Tibial nerve (tissue), 4 donors: ENCODE data around the gene KDM5C. TPM values are rescaled to one million over a fixed set of nuclear protein-coding genes. Genes with fewer than 3 reads are reported as not detected.

Experiments
- DNase-seq, 2 donors: peaks; one replicate each; pipeline ENCODE4 v3.0.0-alpha.2; 2019; ENCODE audit warnings: low spot score in 2 of 2
- H3K27ac ChIP-seq, 4 donors: fragments of 200-600 bp; sonication (generic) in 3 of 4; one replicate each; pipeline ENCODE4 v1.5.1; 2017 to 2019; ENCODE audit warnings: mild to moderate bottlenecking in 1 of 4
- H3K27me3 ChIP-seq, 2 donors: fragments of 200-600 bp; sonication (generic) in 1 of 2; one replicate each; pipeline versions ENCODE4 v1.5.1 to v1.6.0; 2017 to 2019
- H3K36me3 ChIP-seq, 3 donors: fragments of 200-600 bp; sonication (generic); one replicate each; pipeline ENCODE4 v1.5.1; 2018 to 2019
- H3K4me1 ChIP-seq, 4 donors: fragments of 200-600 bp; sonication (generic) in 3 of 4; one replicate each; pipeline ENCODE4 v1.5.1; 2017 to 2019
- H3K4me3 ChIP-seq, 4 donors: fragments of 200-600 bp; sonication (generic) in 3 of 4; one replicate each; pipeline ENCODE4 v1.5.1; 2017 to 2019; ENCODE audit warnings: mild to moderate bottlenecking in 1 of 4, moderate library complexity in 1 of 4
- H3K9me3 ChIP-seq, 4 donors: fragments of 200-600 bp; sonication (generic) in 3 of 4; one replicate each; pipeline ENCODE4 v1.5.1; 2017 to 2019
- EP300 ChIP-seq, 2 donors: sonication (generic); formaldehyde crosslinking; IDR thresholded peaks; one replicate each; pipeline ENCODE4 v1.6.1; 2017; ENCODE audit warnings: antibody characterized with exemption in 2 of 2, mild to moderate bottlenecking in 1 of 2
- POLR2A ChIP-seq, 2 donors: fragments of 450-650 bp; IDR thresholded peaks; one replicate each; pipeline ENCODE4 v1.6.1; 2017; ENCODE audit warnings: antibody characterized with exemption in 2 of 2, mild to moderate bottlenecking in 2 of 2, moderate library complexity in 2 of 2
- WGBS, 2 donors: methylation state at CpG; one replicate each; pipeline ENCODE4 v1.1.5; 2018; 5-methylcytosine and 5-hydroxymethylcytosine counted together
- total RNA-seq, 4 donors: library from RNA; depleted of rRNA; stranded (reverse); fragments of >200 nt; gene quantifications; one replicate each; pipeline ENCODE4 v1.1.0, GENCODE V29; 2016
- TF ChIP-seq, protein P1 (sequence below), 5 experiments: fragments of 200-600 bp in 3 of 5; fragments of 450-650 bp in 2 of 5; sonication (generic) in 3 of 5; IDR thresholded peaks; one replicate each; pipeline ENCODE4 v1.5.1; 2016 to 2019; ENCODE audit warnings: antibody characterized with exemption in 5 of 5, mild to moderate bottlenecking in 3 of 5, moderate library complexity in 2 of 5

Gene KDM5C
- total RNA-seq, 4 donors from 2014 or later, result 56.8 to 127 (median 112) TPM

DNA sequence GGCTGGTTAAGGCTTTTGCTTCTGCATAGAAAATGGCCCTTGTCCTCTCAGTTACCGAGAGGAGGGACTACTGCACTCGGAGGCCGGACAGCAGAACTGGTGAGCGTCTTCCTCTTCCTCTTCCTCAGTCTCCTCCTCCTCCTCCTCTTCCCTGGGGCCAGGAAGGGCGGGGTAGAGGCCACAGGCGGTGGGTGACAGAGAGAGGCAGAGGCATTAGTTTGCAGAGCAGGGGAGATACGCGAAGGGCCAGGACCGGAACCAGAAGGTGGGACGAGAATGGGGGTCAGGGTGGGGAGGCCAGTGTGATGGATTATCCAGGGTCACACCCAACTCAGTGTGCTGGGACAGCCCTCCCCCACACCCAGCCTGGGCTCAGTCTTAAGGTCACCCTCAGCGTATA is 41.9 kb upstream of the KDM5C start:
- no peaks in the 10 kb centered on the region for H3K9me3 ChIP-seq
- H3K27me3 ChIP-seq, result peaks cover 0 to 40% of the 10 kb centered on the region in 2 donors
- H3K4me1 ChIP-seq, result peaks cover 0 to 29% (median 7%) of the 10 kb centered on the region in 4 donors
- no peak overlapping the region for H3K4me3 ChIP-seq
- WGBS, 2 donors, result 36 to 59% methylated on average over 9 to 11 of the region's 11 CpGs
- H3K36me3 ChIP-seq, result no peaks in the 10 kb centered on the region
- TF ChIP-seq, protein P1, sequence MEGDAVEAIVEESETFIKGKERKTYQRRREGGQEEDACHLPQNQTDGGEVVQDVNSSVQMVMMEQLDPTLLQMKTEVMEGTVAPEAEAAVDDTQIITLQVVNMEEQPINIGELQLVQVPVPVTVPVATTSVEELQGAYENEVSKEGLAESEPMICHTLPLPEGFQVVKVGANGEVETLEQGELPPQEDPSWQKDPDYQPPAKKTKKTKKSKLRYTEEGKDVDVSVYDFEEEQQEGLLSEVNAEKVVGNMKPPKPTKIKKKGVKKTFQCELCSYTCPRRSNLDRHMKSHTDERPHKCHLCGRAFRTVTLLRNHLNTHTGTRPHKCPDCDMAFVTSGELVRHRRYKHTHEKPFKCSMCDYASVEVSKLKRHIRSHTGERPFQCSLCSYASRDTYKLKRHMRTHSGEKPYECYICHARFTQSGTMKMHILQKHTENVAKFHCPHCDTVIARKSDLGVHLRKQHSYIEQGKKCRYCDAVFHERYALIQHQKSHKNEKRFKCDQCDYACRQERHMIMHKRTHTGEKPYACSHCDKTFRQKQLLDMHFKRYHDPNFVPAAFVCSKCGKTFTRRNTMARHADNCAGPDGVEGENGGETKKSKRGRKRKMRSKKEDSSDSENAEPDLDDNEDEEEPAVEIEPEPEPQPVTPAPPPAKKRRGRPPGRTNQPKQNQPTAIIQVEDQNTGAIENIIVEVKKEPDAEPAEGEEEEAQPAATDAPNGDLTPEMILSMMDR (IDR thresholded peaks at IDR 0.05), result no peak
- TF ChIP-seq EP300 (IDR thresholded peaks at IDR 0.05) (no peak), POLR2A (IDR thresholded peaks at IDR 0.05) (no peak)
- peak overlapping the region in 2 of 4 donors; percentile 56 to 59 for H3K27ac ChIP-seq
- no peak for DNase-seq

DNA sequence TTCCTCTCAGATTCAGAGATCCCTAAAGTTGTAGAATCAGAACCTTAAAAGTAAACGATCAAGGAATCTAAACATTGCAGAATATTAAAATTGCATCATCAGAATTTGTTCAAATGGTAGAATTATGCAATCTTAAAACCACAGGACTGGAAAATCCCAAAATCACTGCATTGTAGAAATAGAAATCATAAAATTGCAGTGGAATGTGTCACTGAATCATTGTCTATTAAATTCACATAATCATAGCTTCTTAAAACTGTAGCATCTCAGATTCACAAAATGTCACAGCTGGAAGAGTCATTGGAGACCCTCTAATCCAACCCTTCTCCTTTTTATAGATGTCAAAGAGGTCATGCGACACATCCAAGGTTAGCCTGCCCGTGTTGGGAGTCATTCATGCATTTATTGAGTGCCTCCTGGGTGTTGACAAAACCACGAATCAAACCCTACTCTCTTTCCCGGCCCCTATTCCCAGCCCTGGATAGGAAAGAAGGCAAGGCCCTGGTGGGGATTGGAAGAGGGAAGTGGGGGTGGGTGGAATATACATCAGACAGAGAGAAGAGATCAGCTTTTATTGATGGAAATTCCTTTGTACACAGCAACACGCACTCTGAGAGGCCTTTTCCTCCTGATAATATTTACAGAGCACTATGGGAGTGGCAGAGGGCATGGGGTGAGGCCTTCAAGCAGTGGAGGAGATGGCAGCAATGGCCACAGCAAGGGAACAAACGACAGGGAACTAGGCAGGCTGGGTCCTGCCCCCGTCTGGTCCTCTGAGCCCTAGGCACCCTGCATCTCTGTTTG is 41.0 kb upstream of the KDM5C start:
- no peaks in the 10 kb centered on the region for H3K36me3 ChIP-seq
- H3K9me3 ChIP-seq, result no peaks in the 10 kb centered on the region
- TF ChIP-seq EP300 (IDR thresholded peaks at IDR 0.05) (no peak), POLR2A (IDR thresholded peaks at IDR 0.05) (no peak)
- TF ChIP-seq, protein P1 (IDR thresholded peaks at IDR 0.05), result no peak
- no peak overlapping the region for H3K4me3 ChIP-seq
- 20 to 50% methylated on average over 6 to 8 of the region's 8 CpGs for WGBS, 2 donors
- H3K4me1 ChIP-seq, result peaks cover 0 to 29% (median 7%) of the 10 kb centered on the region in 4 donors
- H3K27me3 ChIP-seq, result peaks cover 0 to 40% of the 10 kb centered on the region in 2 donors
- H3K27ac ChIP-seq, result peak overlapping the region in 2 of 4 donors; percentile 56 to 59
- DNase-seq, result no peak

DNA sequence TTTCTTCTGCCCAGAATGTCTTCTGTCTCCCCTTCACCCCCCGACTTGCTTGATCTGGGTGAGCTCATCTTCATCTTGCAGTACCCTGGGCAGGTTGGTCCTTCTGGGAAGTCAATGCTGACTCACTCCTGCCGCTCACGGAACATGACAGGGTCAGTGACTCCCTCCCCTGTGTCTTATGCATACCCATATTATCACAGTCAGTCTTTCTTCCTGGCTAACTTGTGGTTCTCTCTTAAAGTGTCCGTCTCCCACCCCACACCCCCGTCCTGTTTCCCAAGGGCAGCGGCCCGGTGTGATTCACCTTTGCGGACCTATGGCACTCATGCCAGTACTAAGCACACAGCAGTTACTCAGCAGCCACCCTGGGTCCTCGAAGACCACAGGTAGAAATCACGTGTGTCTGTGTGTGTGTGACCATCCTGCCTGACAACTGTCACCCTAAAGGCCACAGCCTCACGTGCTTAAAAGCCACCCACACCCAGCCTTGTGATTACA is 38.6 kb upstream of the KDM5C start:
- no peak for DNase-seq
- no peak overlapping the region for H3K27ac ChIP-seq
- WGBS, 2 donors, result 60 to 76% methylated on average over 11 of the region's 11 CpGs
- H3K4me1 ChIP-seq, result peaks cover 0 to 29% (median 7%) of the 10 kb centered on the region in 4 donors
- peaks cover 0 to 40% of the 10 kb centered on the region in 2 donors for H3K27me3 ChIP-seq
- H3K9me3 ChIP-seq, result no peaks in the 10 kb centered on the region
- no peak overlapping the region for H3K4me3 ChIP-seq
- TF ChIP-seq EP300 (IDR thresholded peaks at IDR 0.05) (no peak), POLR2A (IDR thresholded peaks at IDR 0.05) (no peak)
- TF ChIP-seq, protein P1 (IDR thresholded peaks at IDR 0.05), result no peak
- H3K36me3 ChIP-seq, result no peaks in the 10 kb centered on the region

DNA sequence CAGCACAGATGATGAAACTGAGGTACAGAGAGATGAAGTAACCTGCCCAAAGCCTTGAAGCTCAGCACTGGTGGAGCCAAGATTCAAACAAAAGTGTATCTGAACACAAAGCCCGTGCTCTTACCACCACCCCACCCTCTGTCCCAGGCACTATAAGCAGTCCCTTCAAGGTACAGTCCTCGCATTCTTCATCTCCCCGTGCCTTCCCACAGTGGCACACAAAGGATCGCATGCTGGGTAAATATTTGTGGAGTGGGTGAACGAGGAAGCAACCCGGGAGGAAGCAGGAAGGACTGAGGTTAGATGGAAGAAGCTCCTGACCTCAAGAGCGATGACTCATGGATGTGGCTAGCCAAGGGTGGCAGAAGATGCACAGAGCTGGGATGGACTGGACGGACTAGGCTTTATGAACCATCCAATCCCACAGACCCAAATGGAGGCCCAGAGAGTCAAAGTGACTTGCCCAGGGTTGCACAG is 37.9 kb upstream of the KDM5C start:
- WGBS, 2 donors, result 46 to 53% methylated on average over 8 of the region's 8 CpGs
- Histone ChIP-seq H3K4me3 (no peak overlapping the region), H3K9me3 (no peaks in the 10 kb centered on the region), H3K27me3 (peaks cover 0 to 34% of the 10 kb centered on the region in 2 donors), H3K36me3 (no peaks in the 10 kb centered on the region), H3K4me1 (peaks cover 0 to 29% (median 7%) of the 10 kb centered on the region in 4 donors), H3K27ac (no peak overlapping the region)
- DNase-seq, result no peak
- TF ChIP-seq, protein P1 (IDR thresholded peaks at IDR 0.05), result no peak
- TF ChIP-seq POLR2A (IDR thresholded peaks at IDR 0.05) (no peak), EP300 (IDR thresholded peaks at IDR 0.05) (no peak)
